Stimulated activated CD4-positive, alpha-beta T cell treated with anti-CD3 and anti-CD28 coated beads, Interleukin-2, amount 100 ng/mL, for 48 hours (primary cell): ENCODE measurements around the gene ERICH4.
"Not testable (repeated sequence)": the region's sequence is repeated elsewhere in the genome, so short reads cannot be mapped to it uniquely, and the experiment has no call there.

Experiments used
- DNase-seq, 2 donors: peaks; one replicate each; pipeline ENCODE4 v3.0.0-alpha.2; 2020

Gene ERICH4

GRCh38 chr19:41415154-41415571 is 27.8 kb upstream of the ERICH4 start:
- DNase-seq, result no peak

- DNase-seq, result no peak
Observed at GRCh38 chr19:41416194-41416674, 26.7 kb upstream of the ERICH4 start.

GRCh38 chr19:41420101-41420880 is 22.7 kb upstream of the ERICH4 start:
- DNase-seq, result no peak

GRCh38 chr19:41421314-41421713 is 21.6 kb upstream of the ERICH4 start:
- DNase-seq, result no peak

DNA sequence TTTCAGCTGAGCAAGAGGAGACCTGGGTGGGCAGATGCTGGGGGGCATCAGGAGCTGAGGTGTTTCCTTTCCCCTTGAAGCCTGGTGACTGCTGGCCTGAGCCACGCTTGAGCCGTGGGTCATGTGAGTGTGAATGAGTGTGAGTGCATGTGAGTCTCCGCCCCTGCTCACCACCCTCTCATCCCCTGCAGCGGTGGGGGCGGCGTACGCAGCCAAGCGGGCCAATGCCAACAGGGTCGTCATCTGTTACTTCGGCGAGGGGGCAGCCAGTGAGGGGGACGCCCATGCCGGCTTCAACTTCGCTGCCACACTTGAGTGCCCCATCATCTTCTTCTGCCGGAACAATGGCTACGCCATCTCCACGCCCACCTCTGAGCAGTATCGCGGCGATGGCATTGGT is 21.0 kb upstream of the ERICH4 start:
- no peak for DNase-seq

DNA sequence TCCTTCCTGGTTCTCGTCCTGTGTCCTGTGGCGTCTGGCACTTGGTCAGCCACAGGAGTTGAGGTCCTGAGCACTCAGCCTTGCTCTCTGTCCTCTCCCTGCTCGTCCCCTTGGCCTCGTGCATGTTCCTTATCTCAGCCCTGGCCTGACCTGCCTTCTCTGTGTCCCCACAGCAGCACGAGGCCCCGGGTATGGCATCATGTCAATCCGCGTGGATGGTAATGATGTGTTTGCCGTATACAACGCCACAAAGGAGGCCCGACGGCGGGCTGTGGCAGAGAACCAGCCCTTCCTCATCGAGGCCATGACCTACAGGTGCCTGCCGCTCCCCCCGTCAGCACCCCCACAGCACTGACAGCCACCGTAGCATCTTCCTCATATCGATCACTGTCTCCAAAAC is 20.5 kb upstream of the ERICH4 start:
- no peak for DNase-seq

- DNase-seq, result no peak
Observed at GRCh38 chr19:41422955-41423354, 20.0 kb upstream of the ERICH4 start.

DNA sequence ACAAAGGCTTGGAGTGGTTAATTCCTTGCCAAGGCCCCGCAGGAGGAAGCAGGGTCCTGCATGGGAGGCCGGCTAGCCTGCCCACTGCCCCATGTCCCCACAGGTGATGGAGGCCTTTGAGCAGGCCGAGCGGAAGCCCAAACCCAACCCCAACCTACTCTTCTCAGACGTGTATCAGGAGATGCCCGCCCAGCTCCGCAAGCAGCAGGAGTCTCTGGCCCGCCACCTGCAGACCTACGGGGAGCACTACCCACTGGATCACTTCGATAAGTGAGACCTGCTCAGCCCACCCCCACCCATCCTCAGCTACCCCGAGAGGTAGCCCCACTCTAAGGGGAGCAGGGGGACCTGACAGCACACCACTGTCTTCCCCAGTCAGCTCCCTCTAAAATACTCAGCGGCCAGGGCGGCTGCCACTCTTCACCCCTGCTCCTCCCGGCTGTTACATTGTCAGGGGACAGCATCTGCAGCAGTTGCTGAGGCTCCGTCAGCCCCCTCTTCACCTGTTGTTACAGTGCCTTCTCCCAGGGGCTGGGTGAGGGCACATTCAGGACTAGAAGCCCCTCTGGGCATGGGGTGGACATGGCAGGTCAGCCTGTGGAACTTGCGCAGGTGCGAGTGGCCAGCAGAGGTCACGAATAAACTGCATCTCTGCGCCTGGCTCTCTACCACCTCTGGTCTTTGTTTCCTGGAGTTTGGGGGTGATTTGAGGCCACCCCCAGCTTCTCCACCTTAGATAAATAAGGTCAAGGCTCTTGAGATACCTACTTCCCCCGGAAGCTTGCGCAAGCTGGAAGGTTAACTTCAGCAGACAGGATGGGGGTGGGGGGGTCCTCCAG is 18.4 kb upstream of the ERICH4 start:
- no peak for DNase-seq

DNA sequence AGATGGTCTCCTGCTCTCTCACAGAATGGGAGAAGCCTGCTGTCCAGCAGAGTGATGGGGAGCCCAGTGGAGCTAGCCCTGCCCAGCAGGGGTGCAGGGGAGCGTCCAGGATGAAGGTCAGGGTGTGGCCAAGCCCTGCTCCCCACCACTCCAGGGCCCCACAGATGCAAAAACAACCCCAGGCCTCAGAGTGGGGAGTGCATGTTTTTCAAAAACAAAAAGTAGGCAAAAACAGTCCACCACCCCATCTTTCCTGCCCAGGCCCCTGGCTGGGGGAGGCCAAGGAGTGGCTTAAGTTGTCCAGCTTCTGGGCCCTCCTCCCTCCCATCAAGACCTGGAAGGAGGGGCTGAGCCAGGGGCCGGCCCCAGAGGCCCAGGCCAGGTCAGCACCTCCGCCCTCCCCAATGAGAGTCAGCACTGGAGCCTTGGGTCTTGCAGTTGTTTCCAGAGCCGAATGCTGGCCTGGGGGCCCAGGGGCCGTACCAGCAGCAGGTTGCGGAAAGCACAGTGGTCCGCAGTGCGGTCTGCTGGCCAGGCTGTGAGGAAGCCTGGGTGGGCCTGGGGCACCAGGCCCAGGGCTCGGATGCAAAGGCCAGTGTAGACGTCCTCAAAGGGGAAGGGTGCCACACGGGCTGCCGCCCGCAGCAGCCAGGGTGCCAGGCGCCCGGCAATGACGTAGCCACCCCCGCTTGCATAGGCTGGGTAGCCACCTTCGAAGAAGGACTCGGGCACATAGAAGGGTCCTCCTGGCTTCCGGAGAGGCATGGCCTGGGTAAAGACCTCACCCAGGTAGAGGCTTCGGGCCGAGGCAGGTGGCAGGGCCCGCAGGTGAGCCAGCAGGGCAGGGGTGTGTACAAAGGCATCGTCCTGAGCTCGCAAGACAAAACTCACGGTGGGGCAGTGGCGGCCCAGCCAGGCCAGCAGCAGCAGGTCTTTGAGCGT is 17.5 kb upstream of the ERICH4 start:
- DNase-seq, result no peak

GRCh38 chr19:41426116-41426841 is 16.7 kb upstream of the ERICH4 start:
- no peak for DNase-seq

DNA sequence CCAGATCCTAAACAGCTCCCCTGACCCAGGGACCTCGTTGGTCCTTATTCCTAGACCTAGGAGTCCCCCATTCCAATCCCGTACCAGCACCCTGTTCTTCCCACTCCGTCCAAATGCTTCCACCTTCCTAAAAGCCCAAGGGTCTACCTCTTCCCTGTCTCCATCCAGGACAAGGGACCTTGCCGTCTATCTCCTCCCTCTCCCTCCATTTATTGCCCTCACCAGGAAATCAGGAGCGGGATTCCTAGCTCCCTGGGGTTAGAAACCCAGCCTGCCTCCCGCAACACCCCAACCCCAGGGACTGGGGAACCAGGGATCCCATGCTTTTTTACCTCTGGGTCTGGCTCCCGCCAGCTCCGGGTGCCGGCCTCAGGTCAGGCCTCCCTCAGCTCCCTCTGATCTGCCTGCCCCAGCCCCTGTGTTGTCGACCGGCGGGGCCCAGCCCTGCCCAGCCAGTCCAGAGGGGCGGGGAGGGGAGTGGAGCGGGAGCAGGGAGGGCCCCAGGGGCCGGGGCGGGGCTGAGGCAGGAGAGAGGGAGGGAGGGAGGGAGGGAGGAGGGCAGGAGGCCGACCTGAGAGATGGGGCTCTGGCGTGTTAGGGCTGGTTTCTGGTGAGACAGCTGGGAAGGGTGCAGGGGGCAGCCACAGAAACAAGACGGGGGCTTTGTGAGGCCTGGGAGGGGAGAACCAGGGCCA is 15.9 kb upstream of the ERICH4 start, which contains the start of gene B3GNT8:
TSS of gene B3GNT8 (minus strand) at position 423 of the 695 bp plus-strand sequence. CDS start 596 bp downstream, outside the sequence.
- DNase-seq, result peak; percentile 24 to 36

- peak in 1 of 2 donors; percentile 14 for DNase-seq
Observed at GRCh38 chr19:41427647-41428480, 15.1 kb upstream of the ERICH4 start.

DNA sequence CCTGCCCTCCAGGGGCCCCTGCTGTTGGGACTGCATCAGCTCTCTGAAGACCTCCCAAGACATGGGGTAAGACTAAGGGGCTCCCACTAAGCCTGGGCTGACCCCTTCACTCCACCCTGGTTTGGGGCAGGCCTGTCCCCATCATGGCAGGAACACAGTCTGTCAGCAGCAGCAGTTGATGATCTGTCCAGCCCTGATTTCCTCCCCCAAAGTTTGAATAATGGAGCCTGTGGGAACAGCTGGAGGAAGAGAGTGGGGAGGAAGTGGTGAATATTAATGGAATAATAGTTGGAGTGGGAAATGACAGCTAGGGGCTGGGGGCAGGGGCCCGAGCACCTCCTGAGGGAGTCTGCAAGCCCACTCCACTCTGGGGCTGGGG is 14.5 kb upstream of the ERICH4 start:
- DNase-seq, result no peak

GRCh38 chr19:41430922-41431321 is 12.0 kb upstream of the ERICH4 start:
- no peak for DNase-seq

DNA sequence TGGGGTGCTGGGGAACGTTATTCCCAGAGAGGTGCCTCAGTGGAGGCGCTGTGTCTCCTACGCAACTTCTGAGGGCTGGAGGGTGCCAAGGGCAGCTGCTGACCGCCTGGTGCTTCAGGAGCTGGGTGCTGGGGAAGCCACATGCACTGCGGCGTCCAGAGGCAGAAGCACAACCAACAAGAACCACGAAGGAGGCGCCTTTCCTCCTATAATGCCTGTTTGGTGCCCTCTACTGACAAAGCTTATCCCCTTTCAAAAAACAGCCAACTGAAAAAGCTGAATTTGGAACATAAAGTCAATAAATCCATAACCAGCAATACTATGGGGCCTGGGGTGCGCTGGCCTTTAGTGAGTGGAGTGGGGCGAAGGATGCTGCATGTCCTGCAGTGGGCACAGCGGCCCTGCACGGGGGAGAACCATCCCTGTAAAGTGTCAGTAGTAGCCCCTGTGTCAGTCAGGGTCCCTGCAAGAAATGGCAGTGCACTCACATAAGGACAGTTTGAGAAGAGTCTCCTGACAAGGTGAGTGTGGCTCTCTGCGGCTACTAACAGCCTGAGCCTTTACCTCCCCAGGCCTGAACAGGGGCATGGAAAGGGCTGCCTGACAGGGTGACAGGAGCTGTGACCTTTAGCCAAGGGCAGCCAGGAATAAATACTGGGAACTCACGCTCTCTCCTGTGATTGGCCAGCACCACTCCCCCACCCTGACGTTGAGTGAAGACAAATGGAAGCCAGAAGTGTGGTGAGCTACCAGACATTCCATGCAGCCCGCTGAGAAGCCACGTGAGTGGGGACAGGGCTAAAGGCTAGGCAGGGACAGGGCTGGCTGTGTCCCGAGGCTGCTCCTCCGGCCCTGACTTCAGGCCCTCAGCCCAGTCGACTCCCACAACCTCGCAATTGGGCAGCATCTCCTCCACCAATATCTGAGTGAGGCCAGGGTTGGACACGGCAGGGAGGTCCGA is 11.2 kb upstream of the ERICH4 start:
- DNase-seq, result no peak

DNA sequence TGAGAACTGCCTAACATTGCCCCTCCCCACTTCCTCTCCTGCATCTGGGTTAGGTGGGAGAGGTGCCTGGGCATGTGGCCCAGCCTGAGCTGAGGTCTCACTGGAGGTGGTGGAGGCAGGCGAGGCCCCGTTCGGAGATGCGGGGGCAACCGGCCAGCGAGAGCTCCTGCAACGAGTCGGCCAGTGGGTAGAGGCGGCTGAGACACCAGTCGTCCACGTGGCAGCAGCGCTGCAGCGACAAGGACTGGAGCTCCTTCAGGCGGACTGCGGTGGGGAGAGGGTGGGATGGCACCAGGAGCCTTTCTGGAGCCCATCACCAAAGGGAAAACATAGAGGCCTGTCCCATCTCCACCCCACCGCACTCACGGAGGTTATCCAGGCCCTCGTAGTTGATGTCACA is 9.8 kb upstream of the ERICH4 start:
- DNase-seq, result no peak

GRCh38 chr19:41434450-41434849 is 8.5 kb upstream of the ERICH4 start:
- no peak for DNase-seq

DNA sequence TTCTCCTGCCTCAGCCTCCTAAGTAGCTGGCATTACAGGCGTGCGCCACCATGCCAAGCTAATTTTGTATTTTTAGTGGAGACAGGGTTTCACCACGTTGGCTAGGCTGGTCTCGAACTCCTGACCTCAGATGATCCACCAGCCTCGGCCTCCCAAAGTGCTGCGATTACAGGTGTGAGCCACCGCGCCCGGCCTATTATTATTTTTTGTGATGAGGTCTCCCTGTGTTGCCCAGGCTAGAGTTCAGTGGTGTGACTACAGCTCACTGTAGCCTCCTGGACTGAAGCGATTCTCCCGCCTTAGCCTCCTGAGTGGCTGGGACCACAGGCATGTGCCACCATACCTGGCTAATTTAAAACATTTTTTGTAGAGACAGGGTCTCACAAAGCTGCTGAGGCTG is 7.6 kb upstream of the ERICH4 start:
- DNase-seq, result not testable (repeated sequence)
